A549 (cell line): Measurements from ENCODE around the gene KRTAP10-9. TPM values are rescaled to one million over a fixed set of nuclear protein-coding genes. Genes with fewer than 3 reads are reported as not detected.

Experiments used
- ATAC-seq, 2 experiments: fragments of 200-7000 bp in 1 of 2; fragments of >200 bp in 1 of 2; cut with Nextera tagmentation in 1 of 2; cut with Tn5 transposase in 1 of 2; 3 replicates each; pipeline versions ENCODE4 v1.8.0 to v1.9.1; 2018 to 2020; ENCODE audit warnings: mild to moderate bottlenecking in 1 of 2, moderate library complexity in 1 of 2
- CTCF ChIA-PET: fragments of 300-600 bp; sonication (Branson Sonifier 250); formaldehyde crosslinking; extraction: SDS; loops from one replicate; lab custom pipeline; 2021; ENCODE audit warnings: antibody characterized with exemption, inconsistent platforms; lab: Yijun Ruan, JAX
- POLR2A ChIA-PET: fragments of 350-600 bp; formaldehyde crosslinking; extraction: SDS; loops from one replicate; lab custom pipeline; 2021; ENCODE audit warnings: antibody characterized with exemption, inconsistent platforms; lab: Yijun Ruan, JAX
- DNase-seq, 2 experiments: peaks; one replicate each; pipeline versions ENCODE4 v3.0.0 to v3.0.0-alpha.2; 2011 to 2016; ENCODE audit warnings: low read depth in 1 of 2, low spot score in 1 of 2
- FAIRE-seq: peaks from 2 replicates; lab custom pipeline; 2011; peaks lifted over from hg19 to GRCh38; lab: Jason Lieb, UNC
- H3K27ac ChIP-seq, 2 experiments: fragments of >200 bp; sonication (Bioruptor Twin); formaldehyde crosslinking; 3 replicates each; pipeline ENCODE4 v1.5.1; 2016 to 2017
- H3K4me1 ChIP-seq: fragments of >200 bp; sonication (Bioruptor Twin); formaldehyde crosslinking; 3 replicates; pipeline ENCODE4 v1.6.1; 2016
- H3K4me2 ChIP-seq: fragments of >200 bp; sonication (Bioruptor Twin); formaldehyde crosslinking; 3 replicates; pipeline ENCODE4 v1.6.1; 2016
- H3K4me3 ChIP-seq: fragments of >200 bp; sonication (Bioruptor Twin); formaldehyde crosslinking; 3 replicates; pipeline ENCODE4 v1.5.1; 2016
- H3K9me3 ChIP-seq: fragments of >200 bp; sonication (Bioruptor Twin); formaldehyde crosslinking; 3 replicates; pipeline ENCODE4 v1.6.1; 2016
- ATOH8 ChIP-seq: fragments of 250-450 bp; sonication (Bioruptor Pico); IDR thresholded peaks from 2 replicates; pipeline ENCODE4 v1.5.0; 2020; ENCODE audit warnings: low read depth, mild to moderate bottlenecking, moderate library complexity
- CHD2 ChIP-seq: fragments of 150-350 bp; IDR thresholded peaks from 2 replicates; pipeline ENCODE4 v1.6.1; 2014; ENCODE audit warnings: low read length; ENCODE audit not compliant: partially characterized antibody
- E2F6 ChIP-seq: IDR thresholded peaks from 2 replicates; pipeline ENCODE4 v1.6.1; 2012; ENCODE audit warnings: low read depth, borderline replicate concordance
- ESRRA ChIP-seq: fragments of 150-350 bp; IDR thresholded peaks from 2 replicates; pipeline ENCODE4 v1.6.1; 2014; ENCODE audit warnings: mild to moderate bottlenecking, low read length, borderline replicate concordance
- HDAC2 ChIP-seq: fragments of 200-600 bp; sonication (generic); IDR thresholded peaks from 2 replicates; pipeline ENCODE4 v1.6.1; 2016
- HES2 ChIP-seq: fragments of >200 bp; sonication (Bioruptor Twin); formaldehyde crosslinking; IDR thresholded peaks from 2 replicates; pipeline ENCODE4 v1.6.1; 2016
- HEYL ChIP-seq: fragments of 250-450 bp; sonication (Bioruptor Pico); IDR thresholded peaks from 2 replicates; pipeline ENCODE4 v1.8.0; 2021; ENCODE audit warnings: mild to moderate bottlenecking, moderate library complexity
- HOXB13 ChIP-seq: fragments of 250-450 bp; sonication (Bioruptor Pico); IDR thresholded peaks from 2 replicates; pipeline ENCODE4 v1.5.0; 2020; ENCODE audit warnings: low read depth, mild to moderate bottlenecking, moderate library complexity
- JUN ChIP-seq, 2 experiments: fragments of >200 bp; sonication (Bioruptor Twin); formaldehyde crosslinking; IDR thresholded peaks; 2 replicates in 1 of 2; 3 replicates in 1 of 2; pipeline ENCODE4 v1.6.1; 2016 to 2017
- JUNB ChIP-seq: fragments of >200 bp; sonication (Bioruptor Twin); formaldehyde crosslinking; IDR thresholded peaks from 2 replicates; pipeline ENCODE4 v1.6.1; 2016
- MAX ChIP-seq: IDR thresholded peaks from 2 replicates; pipeline ENCODE4 v1.6.1; 2012
- MAZ ChIP-seq: fragments of 150-350 bp; IDR thresholded peaks from 2 replicates; pipeline ENCODE4 v1.6.1; 2014; ENCODE audit warnings: antibody characterized with exemption, low read depth, low read length, borderline replicate concordance
- MYC ChIP-seq: IDR thresholded peaks from 2 replicates; pipeline ENCODE4 v1.6.1; 2012; ENCODE audit warnings: mild to moderate bottlenecking, inconsistent platforms, low read length, improper control_type of control experiment, borderline replicate concordance
- NFE2L2 ChIP-seq: fragments of 150-350 bp; conservative IDR thresholded peaks from 2 replicates; pipeline ENCODE4 v1.6.1; 2014; ENCODE audit warnings: low read length
- POLR2A ChIP-seq: IDR thresholded peaks from 2 replicates; pipeline ENCODE4 v1.6.1; 2012; ENCODE audit warnings: mild to moderate bottlenecking, low read length
- POLR2AphosphoS2 ChIP-seq: conservative IDR thresholded peaks from 2 replicates; pipeline ENCODE4 v1.6.1; 2012; ENCODE audit warnings: low read length, improper control_type of control experiment, inconsistent platforms
- RAD21 ChIP-seq, 2 experiments: fragments of >200 bp in 1 of 2; sonication (Bioruptor Twin) in 1 of 2; formaldehyde crosslinking in 1 of 2; IDR thresholded peaks in 1 of 2; conservative IDR thresholded peaks in 1 of 2; 2 replicates in 1 of 2; 3 replicates in 1 of 2; pipeline ENCODE4 v1.6.1; 2012 to 2018; ENCODE audit warnings: inconsistent platforms in 1 of 2
- REST ChIP-seq: fragments of 200-600 bp; sonication (generic); IDR thresholded peaks from 2 replicates; pipeline ENCODE4 v1.6.1; 2016; ENCODE audit warnings: antibody characterized with exemption, mild to moderate bottlenecking, moderate library complexity
- RNF2 ChIP-seq: fragments of 200-600 bp; sonication (generic); IDR thresholded peaks from 2 replicates; pipeline ENCODE4 v1.6.1; 2016; ENCODE audit warnings: low read depth, mild to moderate bottlenecking, antibody characterized with exemption, moderate library complexity, borderline replicate concordance
- SMC3 ChIP-seq: fragments of >200 bp; sonication (Bioruptor Twin); formaldehyde crosslinking; IDR thresholded peaks from 3 replicates; pipeline ENCODE4 v1.6.1; 2018; ENCODE audit warnings: inconsistent platforms
- TP53 ChIP-seq: fragments of 250-450 bp; sonication (Bioruptor Pico); IDR thresholded peaks from 2 replicates; pipeline ENCODE4 v1.5.0; 2021; ENCODE audit warnings: mild to moderate bottlenecking, moderate library complexity
- WGBS: methylation state at CpG from one replicate; pipeline ENCODE4 v1.1.6; 2017; ENCODE audit errors: missing lambda C conversion rate; 5-methylcytosine and 5-hydroxymethylcytosine counted together
- polyA plus RNA-seq, 4 experiments: library from polyadenylated mRNA; depleted of rRNA in 3 of 4; stranded (reverse); fragments of >200 nt; fragmentation: RNase III in 1 of 4; extraction: RNeasy Plus Mini Kit Qiagen cat#74134 plus additional on column Dnase treatment in 1 of 4; gene quantifications; 2 replicates in 3 of 4; 3 replicates in 1 of 4; pipeline ENCODE4 v1.2.3, GENCODE V29; 2011 to 2017

The KRTAP10-9 gene
- polyA plus RNA-seq, 2 of the 4 experiments (the other 2 are of a cell fraction) = not detected

GRCh38 chr21:44582055-44582454 lies 44.8 kb upstream of the KRTAP10-9 start:
- no peak overlapping the region for H3K4me2 ChIP-seq
- peaks cover 15% of the 10 kb centered on the region for H3K9me3 ChIP-seq
- ChIA-PET POLR2A (no interaction called here), CTCF (no interaction called here)
- no peak overlapping the region for H3K4me3 ChIP-seq
- FAIRE-seq = no peak
- no peak for DNase-seq
- TF ChIP-seq JUN (IDR thresholded peaks at IDR 0.05) (no peak), CHD2 (no peak), MAZ (no peak), TP53 (CRISPR knock-in tag) (no peak), NFE2L2 (no peak), RNF2 (no peak), REST (no peak), ESRRA (no peak), SMC3 (no peak), E2F6 (no peak), POLR2A (no peak)
- H3K27ac ChIP-seq = no peak overlapping the region
- ATAC-seq = no peak
- 65% methylated on average over 15 of the region's 15 CpGs for WGBS
- no peaks in the 10 kb centered on the region for H3K4me1 ChIP-seq

- DNase-seq (no peak), FAIRE-seq (no peak), ATAC-seq (no peak)
- ChIA-PET CTCF (interaction anchor here (1.0 kb wide), 1 partner anchor 159 kb away, joined by 4 read pairs; no protein-coding TSS in a partner anchor), POLR2A (no interaction called here)
- 7% methylated on average over 11 of the region's 11 CpGs for WGBS
- no peaks in the 10 kb centered on the region for H3K4me1 ChIP-seq
- peaks cover 12% of the 10 kb centered on the region; the same call in 2 of the 3 replicates for H3K9me3 ChIP-seq
- no peak overlapping the region for H3K27ac ChIP-seq
- H3K4me3 ChIP-seq = no peak overlapping the region
- no peak overlapping the region for H3K4me2 ChIP-seq
- TF ChIP-seq POLR2AphosphoS2 (no peak), MAX (no peak), HEYL (CRISPR knock-in tag) (no peak), HOXB13 (CRISPR knock-in tag) (no peak), E2F6 (no peak), ATOH8 (CRISPR knock-in tag) (no peak), HES2 (no peak), MYC (no peak), HDAC2 (no peak), RAD21 (conservative IDR thresholded peaks at IDR 0.05 in 1 of 2, IDR thresholded peaks at IDR 0.05 in 1 of 2) (no peak), ESRRA (no peak), JUNB (no peak)
These were observed 43.6 kb upstream of the KRTAP10-9 start for GRCh38 chr21:44583089-44583799.
